ENCODE data around the gene DCXR. TPM values are rescaled to one million over a fixed set of nuclear protein-coding genes. Genes with fewer than 3 reads are reported as not detected.

Gene DCXR
- total RNA-seq = 44.3 and 54.9 TPM in 2 replicates

DNA sequence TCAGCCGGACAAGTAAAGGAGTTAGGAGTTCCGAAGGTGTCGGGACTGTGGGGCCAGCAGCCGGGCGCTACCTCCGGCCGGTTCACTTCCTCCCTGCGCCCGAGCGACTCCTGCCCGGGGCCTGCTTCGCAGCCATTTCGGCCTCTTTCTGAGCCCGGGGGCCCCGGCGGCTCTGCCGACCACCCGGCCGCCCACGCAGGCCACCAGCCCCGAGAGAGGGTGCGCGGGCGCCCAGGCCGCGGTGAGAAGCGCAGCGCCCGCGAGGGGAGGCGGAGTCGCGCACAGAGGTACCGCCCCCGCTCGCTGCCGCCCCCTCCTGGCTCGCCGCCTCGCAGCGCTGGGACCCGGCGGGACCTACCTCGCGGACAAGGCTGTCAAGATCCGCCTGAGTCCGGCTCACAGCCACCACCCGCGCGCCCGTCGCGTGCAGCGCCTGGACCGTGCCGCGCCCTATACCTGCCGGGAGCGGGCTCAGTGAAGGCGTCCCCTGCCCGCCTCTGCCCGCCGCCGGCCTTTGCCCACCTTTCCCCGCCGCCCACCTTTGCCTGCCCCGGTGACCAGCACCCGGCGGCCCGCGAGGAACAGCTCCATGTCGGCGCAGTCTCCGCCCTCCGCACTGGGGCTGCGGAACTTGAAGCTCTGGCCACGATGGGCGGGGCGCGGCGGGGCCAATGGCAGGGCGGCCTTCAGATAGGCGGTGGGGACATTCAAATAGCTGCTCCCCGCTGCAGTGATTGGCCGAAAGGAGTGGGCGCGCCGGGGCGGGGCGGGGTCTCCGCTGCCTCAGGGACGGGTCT, at the start of gene DCXR:
TSS of gene DCXR (minus strand) at position 606 of the 797 bp plus-strand sequence. CDS start at position 591, 15 bp downstream.

DNA sequence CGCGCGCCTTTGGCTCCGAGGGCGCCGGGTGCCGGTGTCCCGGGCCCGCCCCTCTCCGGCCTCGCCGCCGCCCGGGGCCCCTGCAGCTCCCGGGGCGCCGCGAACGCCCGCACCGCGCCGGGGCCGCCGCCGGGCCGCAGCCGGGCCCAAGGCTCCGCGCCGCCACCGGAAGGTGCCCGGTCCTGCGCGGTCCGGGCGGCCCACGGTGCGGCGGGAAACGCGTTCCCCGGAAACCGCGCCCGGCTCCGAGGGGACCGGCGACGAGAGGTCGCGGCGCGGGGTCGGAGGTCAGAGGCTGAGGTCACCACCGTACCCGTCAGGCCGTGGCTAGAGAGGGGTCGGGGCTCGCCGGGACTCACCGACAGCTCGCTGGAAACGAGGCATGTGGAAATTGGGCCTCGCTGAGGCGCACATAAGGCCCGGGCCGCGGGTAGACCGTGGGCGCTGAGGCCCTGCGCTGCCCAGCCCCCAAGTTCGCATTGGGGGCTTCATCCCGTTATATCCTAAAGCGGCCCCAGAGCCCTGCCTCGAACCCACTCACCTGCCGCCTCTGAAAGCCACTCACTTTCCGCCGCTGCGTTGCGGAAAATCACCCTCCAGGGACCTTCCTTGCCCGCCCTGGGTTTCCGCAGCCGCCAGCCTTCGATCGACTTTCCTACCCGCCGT, 28.3 kb upstream of the DCXR start, which contains the start of gene DUS1L:
TSS of gene DUS1L (minus strand) at position 167 of the 666 bp plus-strand sequence. CDS start 745 bp downstream, outside the sequence.

DNA sequence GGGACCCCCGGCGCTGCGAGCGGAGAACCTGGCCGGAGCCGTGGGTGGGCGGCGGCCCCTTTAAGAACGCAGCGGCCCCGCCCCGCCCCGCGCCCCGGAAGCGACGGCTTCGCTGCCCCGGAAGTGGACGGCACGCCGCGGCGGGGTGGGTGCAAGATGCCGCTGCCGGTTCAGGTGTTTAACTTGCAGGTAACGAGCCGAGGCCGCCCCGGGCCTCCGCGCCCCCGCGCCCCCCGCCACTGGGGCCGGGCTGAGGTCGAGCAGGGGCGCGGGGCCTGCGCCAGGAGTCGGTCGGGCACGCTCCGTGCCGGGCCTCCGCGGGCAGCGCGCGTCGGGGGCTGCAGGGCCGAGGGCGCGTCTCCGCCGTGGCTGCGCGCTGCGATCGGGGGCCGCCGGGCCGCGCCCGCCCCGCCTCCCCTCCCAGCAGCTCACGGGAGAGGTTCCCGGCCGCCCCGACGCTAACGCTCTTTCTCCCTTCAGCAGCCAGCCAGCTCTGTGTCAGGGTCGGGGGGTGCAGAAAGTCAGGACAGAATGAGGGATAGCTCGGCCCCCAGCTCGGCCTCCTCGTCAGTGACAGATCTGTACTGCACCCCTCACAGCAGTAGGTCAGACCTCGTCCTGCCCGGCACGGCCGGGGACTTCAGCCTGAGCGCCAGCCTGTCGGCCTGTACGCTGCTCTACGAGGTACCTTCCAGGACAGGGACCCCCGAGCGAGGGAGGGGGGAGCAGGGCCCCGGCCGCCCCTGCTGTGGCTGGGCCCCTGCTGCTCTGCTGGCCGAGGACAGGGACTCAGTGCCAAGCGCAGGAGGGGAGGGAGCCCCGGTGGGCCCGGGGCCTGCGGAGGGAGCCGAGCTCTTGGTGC, 14.5 kb upstream of the DCXR start, which contains the start of the genes GPS1 and RFNG:
TSS of gene GPS1 (plus strand) at position 123 of the 862 bp plus-strand sequence. CDS start at position 157, 34 bp downstream.
TSS of gene RFNG (minus strand) at position 36 of the 862 bp plus-strand sequence. CDS start 45 bp downstream, outside the sequence.

DNA sequence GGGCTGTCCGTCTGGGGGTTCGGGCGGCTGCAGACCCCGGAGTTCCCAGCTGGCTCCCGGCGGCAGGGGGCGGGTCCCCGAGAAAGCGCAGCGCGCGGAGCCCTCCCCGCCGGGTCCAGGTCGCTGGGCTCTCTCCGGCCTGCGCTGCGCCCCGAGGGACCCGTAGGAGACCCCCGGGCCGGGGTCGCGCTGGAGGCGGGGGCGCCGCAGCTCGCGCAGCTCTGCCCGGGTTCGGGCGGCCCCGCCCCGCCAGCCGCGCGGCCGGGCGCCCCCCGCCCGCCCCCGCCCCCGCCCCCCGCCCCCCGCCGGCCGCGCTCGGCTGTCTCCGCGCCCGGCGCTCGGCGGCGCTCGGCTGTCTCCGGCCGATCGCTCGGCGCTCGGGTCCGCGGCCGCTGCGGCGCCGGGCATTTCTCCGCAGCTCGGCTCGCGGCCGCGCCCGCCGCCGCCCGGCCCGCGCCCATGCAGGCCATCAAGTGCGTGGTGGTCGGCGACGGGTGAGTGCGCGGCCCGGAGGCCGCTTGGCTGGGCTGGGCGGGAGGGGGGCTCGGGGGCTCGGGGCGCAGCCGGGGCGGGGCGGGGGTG, 6.1 kb downstream of the DCXR start, which contains the start of gene RAC3:
TSS of gene RAC3 (plus strand) at position 376 of the 582 bp plus-strand sequence. CDS start at position 460, 84 bp downstream.

DNA sequence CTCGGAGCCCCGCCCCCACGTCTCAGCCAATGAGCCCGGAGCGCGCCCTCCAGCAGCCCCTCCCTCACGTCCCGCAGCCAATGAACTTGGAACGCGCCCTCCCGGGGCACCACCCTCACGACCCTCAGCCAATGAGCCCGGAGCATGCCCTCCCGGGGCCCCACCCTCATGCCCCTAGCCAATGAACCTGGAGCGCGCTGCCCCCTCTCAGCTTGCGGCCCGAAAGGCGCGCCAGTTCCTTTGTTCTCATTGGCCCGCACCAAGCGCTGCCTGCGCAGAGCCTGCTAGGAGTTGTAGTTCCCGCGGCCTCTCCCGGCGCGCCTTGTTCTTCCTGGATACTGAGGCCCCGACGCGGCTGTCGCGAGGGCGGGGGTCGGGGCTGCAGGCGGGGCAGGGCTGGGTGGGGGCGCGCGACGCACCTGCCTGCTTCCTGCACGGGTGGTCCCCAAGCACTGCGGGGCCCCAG, 14.5 kb downstream of the DCXR start, which contains the start of gene LRRC45:
TSS of gene LRRC45 (plus strand) at position 325 of the 466 bp plus-strand sequence. CDS start 339 bp downstream, outside the sequence.

DNA sequence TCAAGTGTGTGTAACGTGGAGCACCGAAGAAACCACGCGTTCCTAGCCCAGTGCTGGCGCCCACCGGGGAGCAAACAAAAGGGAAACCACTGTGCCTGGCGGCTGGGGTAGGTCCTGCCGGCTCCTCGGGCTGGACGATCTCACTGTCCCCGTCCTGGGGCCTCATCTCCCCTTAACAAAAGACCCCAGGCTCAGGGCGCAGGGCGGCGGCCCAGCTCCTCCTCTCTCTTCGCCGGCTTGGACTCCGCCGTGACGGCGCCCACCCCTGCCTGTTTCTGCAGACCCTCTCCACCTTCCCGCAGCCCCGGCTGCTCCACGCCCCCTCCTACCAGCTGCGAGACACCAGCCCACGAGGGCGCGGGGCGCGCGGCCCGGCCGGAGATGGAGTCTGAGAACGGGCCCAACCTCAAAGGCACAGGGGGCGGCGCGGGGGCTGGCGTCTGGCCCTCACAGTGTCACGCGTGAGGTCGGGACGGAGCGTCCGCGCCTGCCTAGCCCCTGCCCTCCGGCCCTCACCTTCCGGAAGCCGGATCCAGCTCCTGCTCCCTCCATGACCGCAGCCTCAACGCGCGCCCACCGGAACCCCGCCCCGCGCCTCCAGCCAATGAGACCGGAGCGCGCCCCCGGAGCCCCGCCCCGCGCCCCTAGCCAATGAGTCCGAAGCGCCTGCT, 15.1 kb downstream of the DCXR start, which contains the start of gene CENPX:
TSS of gene CENPX (minus strand) at position 569 of the 671 bp plus-strand sequence. CDS start at position 552, 17 bp downstream.

Other genes starting within 250 kb of the DCXR start
- not detected in 2 replicates for gene GCGR, start 233.5 kb downstream of the DCXR start, total RNA-seq
- gene MCRIP1, start 204.4 kb downstream of the DCXR start, total RNA-seq = 57.1 and 68.8 TPM in 2 replicates
- gene PPP1R27, start 202.6 kb downstream of the DCXR start, total RNA-seq = not detected in 2 replicates
- gene P4HB, start 177.2 kb downstream of the DCXR start, total RNA-seq = 824 and 903 TPM in 2 replicates
- 229 and 236 TPM in 2 replicates for gene ARHGDIA, start 166.4 kb downstream of the DCXR start, total RNA-seq
- 176 and 187 TPM in 2 replicates for gene ALYREF, start 146.1 kb downstream of the DCXR start, total RNA-seq
- gene ANAPC11, start 146.0 kb downstream of the DCXR start, total RNA-seq = 99.4 and 125 TPM in 2 replicates
- gene NPB, start 135.5 kb downstream of the DCXR start, total RNA-seq = 0.13 and 0.22 TPM in 2 replicates
- gene PCYT2, start 126.3 kb downstream of the DCXR start, total RNA-seq = 30.1 and 51.0 TPM in 2 replicates
- gene SIRT7, start 119.5 kb downstream of the DCXR start, total RNA-seq = 17.3 and 21.1 TPM in 2 replicates
- gene MAFG, start 110.0 kb downstream of the DCXR start, total RNA-seq = 20.7 and 22.2 TPM in 2 replicates
- gene PYCR1, start 100.4 kb downstream of the DCXR start, total RNA-seq = 53.7 and 56.3 TPM in 2 replicates
- gene MYADML2, start 90.5 kb downstream of the DCXR start, total RNA-seq = not detected in 2 replicates
- gene NOTUM, start 76.5 kb downstream of the DCXR start, total RNA-seq = not detected in 2 replicates
- 15.8 and 19.1 TPM in 2 replicates for gene ASPSCR1, start 60.1 kb downstream of the DCXR start, total RNA-seq
- gene CENPX, start 14.8 kb downstream of the DCXR start, total RNA-seq = 46.4 and 49.8 TPM in 2 replicates
- gene LRRC45, start 14.4 kb downstream of the DCXR start, total RNA-seq = 17.4 and 20.7 TPM in 2 replicates
- 21.4 and 23.1 TPM in 2 replicates for gene RAC3, start 6.0 kb downstream of the DCXR start, total RNA-seq
- gene RFNG, start 14.1 kb upstream of the DCXR start, total RNA-seq = 22.6 and 23.7 TPM in 2 replicates
- 82.2 and 98.8 TPM in 2 replicates for gene GPS1, start 14.2 kb upstream of the DCXR start, total RNA-seq
- gene DUS1L, start 28.1 kb upstream of the DCXR start, total RNA-seq = 59.5 and 62.2 TPM in 2 replicates
- gene FASN, start 60.5 kb upstream of the DCXR start, total RNA-seq = 141 and 288 TPM in 2 replicates
- 16.2 and 18.8 TPM in 2 replicates for gene CCDC57, start 175.1 kb upstream of the DCXR start, total RNA-seq
- 87.4 and 113 TPM in 2 replicates for gene SLC16A3, start 191.3 kb upstream of the DCXR start, total RNA-seq
- 62.0 and 76.5 TPM in 2 replicates for gene CSNK1D, start 236.0 kb upstream of the DCXR start, total RNA-seq

Measured in thoracic aorta endothelial cell (primary cell).